GM21619 (cell line): ENCODE measurements around the gene SCN8A.
"Not testable (repeated sequence)": the region's sequence is repeated elsewhere in the genome, so short reads cannot be mapped to it uniquely, and the experiment has no call there.

Experiments
- ATAC-seq: cut with Tn5 transposase; IDR thresholded peaks from one replicate; pipeline ENCODE4 v1.9.1; 2021; ENCODE audit not compliant: unreplicated experiment

SCN8A gene

GRCh38 chr12:51755251-51755650, 164.2 kb downstream of the SCN8A start:
- ATAC-seq = no peak

GRCh38 chr12:51759175-51759574, 168.1 kb downstream of the SCN8A start:
- no peak for ATAC-seq

GRCh38 chr12:51759695-51760094, 168.7 kb downstream of the SCN8A start:
- ATAC-seq = no peak

GRCh38 chr12:51760231-51760630, 169.2 kb downstream of the SCN8A start:
- no peak for ATAC-seq

- ATAC-seq = no peak
These were observed 172.7 kb downstream of the SCN8A start for GRCh38 chr12:51763743-51764142.

- ATAC-seq = no peak
These were observed 175.1 kb downstream of the SCN8A start for GRCh38 chr12:51766067-51766676.

- no peak for ATAC-seq
These were observed 180.0 kb downstream of the SCN8A start for GRCh38 chr12:51771008-51771407.

- ATAC-seq = no peak
These were observed 182.3 kb downstream of the SCN8A start for GRCh38 chr12:51773145-51773869.

- no peak for ATAC-seq
These were observed 183.9 kb downstream of the SCN8A start for GRCh38 chr12:51774933-51775332.

GRCh38 chr12:51777457-51777856, 186.4 kb downstream of the SCN8A start:
- no peak for ATAC-seq

- no peak for ATAC-seq
These were observed 186.9 kb downstream of the SCN8A start for GRCh38 chr12:51777973-51778372.

GRCh38 chr12:51779876-51780275, 188.8 kb downstream of the SCN8A start:
- ATAC-seq = no peak

GRCh38 chr12:51784688-51785087, 193.7 kb downstream of the SCN8A start:
- no peak for ATAC-seq

GRCh38 chr12:51785906-51786305, 194.9 kb downstream of the SCN8A start:
- ATAC-seq = no peak

GRCh38 chr12:51788876-51789275, 197.8 kb downstream of the SCN8A start:
- ATAC-seq = no peak

GRCh38 chr12:51792417-51792816, 201.4 kb downstream of the SCN8A start:
- no peak for ATAC-seq

- ATAC-seq = no peak
These were observed 202.2 kb downstream of the SCN8A start for GRCh38 chr12:51793201-51793600.

- no peak for ATAC-seq
These were observed 206.3 kb downstream of the SCN8A start for GRCh38 chr12:51797301-51797700.

GRCh38 chr12:51798051-51798450, 207.0 kb downstream of the SCN8A start:
- ATAC-seq = not testable (repeated sequence)

GRCh38 chr12:51798501-51798900, 207.5 kb downstream of the SCN8A start:
- no peak for ATAC-seq

GRCh38 chr12:51801027-51801426, 210.0 kb downstream of the SCN8A start:
- no peak for ATAC-seq

GRCh38 chr12:51806896-51807295, 215.9 kb downstream of the SCN8A start:
- ATAC-seq = no peak

- no peak for ATAC-seq
These were observed 218.2 kb downstream of the SCN8A start for GRCh38 chr12:51809193-51809592.
